Spleen (tissue), 11 donors: ENCODE measurements around the gene SHC2. TPM values are rescaled to one million over a fixed set of nuclear protein-coding genes. Genes with fewer than 3 reads are reported as not detected.
"Not testable (repeated sequence)": the region's sequence is repeated elsewhere in the genome, so short reads cannot be mapped to it uniquely, and the experiment has no call there.

Experiments used
- DNase-seq: peaks from one replicate; pipeline ENCODE4 v3.0.0-alpha.2; 2020
- H3K27ac ChIP-seq, 8 donors: fragments of 200-600 bp; sonication (generic) in 7 of 8; 1 replicate in 4 of 8; 2 replicates in 4 of 8; pipeline versions ENCODE4 v1.5.0 to v1.8.0; 2016 to 2021; ENCODE audit warnings: inconsistent platforms in 4 of 8, mild to moderate bottlenecking in 4 of 8, moderate library complexity in 1 of 8
- H3K27me3 ChIP-seq, 7 donors: fragments of 200-600 bp; sonication (generic) in 6 of 7; replicated peaks in 1 of 7; 1 replicate in 4 of 7; 2 replicates in 3 of 7; pipeline versions ENCODE4 v1.5.0 to v1.8.0; 2016 to 2021; ENCODE audit warnings: inconsistent platforms in 3 of 7, mild to moderate bottlenecking in 1 of 7
- H3K36me3 ChIP-seq, 6 donors: fragments of 200-600 bp; sonication (generic) in 5 of 6; 1 replicate in 4 of 6; 2 replicates in 2 of 6; pipeline versions ENCODE4 v1.5.0 to v1.8.0; 2016 to 2021; ENCODE audit warnings: inconsistent platforms in 2 of 6
- H3K4me1 ChIP-seq, 6 donors: fragments of 200-600 bp; sonication (generic) in 5 of 6; 1 replicate in 3 of 6; 2 replicates in 3 of 6; pipeline versions ENCODE4 v1.5.0 to v1.8.0; 2016 to 2021; ENCODE audit warnings: inconsistent platforms in 3 of 6
- H3K4me3 ChIP-seq, 8 donors: fragments of 200-600 bp; sonication (generic) in 7 of 8; 1 replicate in 4 of 8; 2 replicates in 4 of 8; pipeline versions ENCODE4 v1.5.0 to v1.8.0; 2016 to 2021; ENCODE audit warnings: inconsistent platforms in 4 of 8, mild to moderate bottlenecking in 4 of 8, moderate library complexity in 2 of 8
- H3K9me3 ChIP-seq, 8 donors: fragments of 200-600 bp; sonication (generic) in 7 of 8; 1 replicate in 4 of 8; 2 replicates in 4 of 8; pipeline versions ENCODE4 v1.5.0 to v1.8.0; 2016 to 2021; ENCODE audit warnings: inconsistent platforms in 4 of 8
- POLR2A ChIP-seq, 3 donors: fragments of 450-650 bp; IDR thresholded peaks; one replicate each; pipeline ENCODE4 v1.5.1; 2017; ENCODE audit warnings: antibody characterized with exemption in 3 of 3, mild to moderate bottlenecking in 1 of 3
- POLR2AphosphoS5 ChIP-seq, 3 donors: sonication (generic); formaldehyde crosslinking; IDR thresholded peaks; one replicate each; pipeline ENCODE4 v1.5.1; 2017; ENCODE audit warnings: antibody characterized with exemption in 3 of 3
- WGBS, 5 donors: extraction: QIAGEN DNeasy Blood & Tissue Kit in 3 of 5; methylation state at CpG; one replicate each; pipeline versions ENCODE4 v1.1.5 to v1.1.7; 2013 to 2018; 5-methylcytosine and 5-hydroxymethylcytosine counted together
- intact Hi-C: fragments of 100-400 bp; cut with DNase I; formaldehyde crosslinking; loops from one replicate; pipeline ENCODE4 v1.15.0; 2023; ENCODE audit warnings: low total_unique reads
- polyA plus RNA-seq, 3 donors: library from polyadenylated mRNA; stranded (reverse); fragments of 200-250 nt; gene quantifications; one replicate each; pipeline ENCODE4 v1.2.1, GENCODE V29; 2013
- total RNA-seq, 7 donors: library from RNA; depleted of rRNA in 3 of 7; stranded (reverse); fragments of >200 nt in 3 of 7; fragmentation: NEBNext Ultra II Directional in 4 of 7; extraction: Animal tissue kit (Norgen Biotek cat#: 25700) in 4 of 7; gene quantifications; one replicate each; pipeline versions ENCODE4 v1.1.0 to v1.2.1, GENCODE V29; 2016 to 2021
- TF ChIP-seq, protein P1 (sequence below), 11 experiments: fragments of 200-600 bp in 7 of 11; fragments of 450-650 bp in 4 of 11; sonication (generic) in 4 of 11; IDR thresholded peaks in 8 of 11; conservative IDR thresholded peaks in 3 of 11; 1 replicate in 7 of 11; 2 replicates in 4 of 11; pipeline versions ENCODE4 v1.4.0 to v1.8.0; 2016 to 2021; ENCODE audit warnings: antibody characterized with exemption in 11 of 11, inconsistent platforms in 4 of 11, mild to moderate bottlenecking in 1 of 11
- donor health status: healthy with polysubstance abuse.
- donor health status: DM: no; HTN: no; CAD: no; lungs with moderate emphysema.
- donor health status: DM: no; HTN: no; CAD: no.
- donor health status: Bipolar disorder and iron deficiency.
- donor health status: healthy.
- donor health status: DM: no; HTN: no; CAD: no.
- donor health status: DM: yes; HTN: yes; CAD: no.

Gene SHC2
- total and polyA plus RNA-seq, 10 donors, result 19.6 to 123 (median 45.2) TPM

DNA sequence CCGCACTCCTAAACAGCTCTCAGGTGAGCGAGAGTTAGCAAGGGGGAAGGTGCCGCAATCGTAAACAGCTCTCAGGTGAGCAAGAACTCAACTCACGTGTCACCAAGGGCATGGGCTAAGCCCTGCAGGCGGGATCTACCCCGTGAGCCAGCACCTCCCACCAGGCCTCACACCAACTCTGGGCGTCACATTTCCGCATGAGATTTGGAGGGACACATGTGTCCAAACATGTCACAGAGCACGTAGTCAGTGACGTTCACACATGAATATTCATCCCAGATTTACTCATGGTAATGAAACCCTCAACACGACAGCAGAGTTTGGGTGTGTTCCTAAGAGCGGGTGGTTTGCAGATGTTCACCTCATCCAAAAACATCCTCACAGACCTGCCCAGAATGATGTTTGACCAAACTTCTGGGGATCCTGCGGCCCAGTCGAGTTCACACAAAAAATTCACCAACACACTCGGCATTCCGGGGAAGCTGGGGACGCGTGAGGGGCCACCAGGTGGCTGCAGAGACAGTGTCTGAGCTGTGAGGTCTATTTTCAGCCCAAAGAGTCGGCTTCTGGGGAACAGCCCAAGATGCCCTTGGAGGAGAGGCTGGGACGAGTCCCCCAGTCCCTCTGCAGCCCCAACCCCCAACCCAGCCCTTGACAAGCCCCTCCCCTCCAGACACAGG is 71.4 kb downstream of the SHC2 start:
- Histone ChIP-seq H3K9me3 (peaks cover 0 to 11% (median 0%) of the 10 kb centered on the region in 8 donors), H3K4me3 (no peak overlapping the region), H3K27ac (no peak overlapping the region), H3K4me1 (no peaks in the 10 kb centered on the region), H3K27me3 (peaks cover 0 to 41% (median 4%) of the 10 kb centered on the region in 7 donors), H3K36me3 (no peaks in the 10 kb centered on the region)
- intact Hi-C loops, result no loop called here
- WGBS, 5 donors, result 63 to 79% (median 69%) methylated on average over 20 to 21 of the region's 21 CpGs
- DNase-seq, result peak; percentile 47
- TF ChIP-seq, protein P1, sequence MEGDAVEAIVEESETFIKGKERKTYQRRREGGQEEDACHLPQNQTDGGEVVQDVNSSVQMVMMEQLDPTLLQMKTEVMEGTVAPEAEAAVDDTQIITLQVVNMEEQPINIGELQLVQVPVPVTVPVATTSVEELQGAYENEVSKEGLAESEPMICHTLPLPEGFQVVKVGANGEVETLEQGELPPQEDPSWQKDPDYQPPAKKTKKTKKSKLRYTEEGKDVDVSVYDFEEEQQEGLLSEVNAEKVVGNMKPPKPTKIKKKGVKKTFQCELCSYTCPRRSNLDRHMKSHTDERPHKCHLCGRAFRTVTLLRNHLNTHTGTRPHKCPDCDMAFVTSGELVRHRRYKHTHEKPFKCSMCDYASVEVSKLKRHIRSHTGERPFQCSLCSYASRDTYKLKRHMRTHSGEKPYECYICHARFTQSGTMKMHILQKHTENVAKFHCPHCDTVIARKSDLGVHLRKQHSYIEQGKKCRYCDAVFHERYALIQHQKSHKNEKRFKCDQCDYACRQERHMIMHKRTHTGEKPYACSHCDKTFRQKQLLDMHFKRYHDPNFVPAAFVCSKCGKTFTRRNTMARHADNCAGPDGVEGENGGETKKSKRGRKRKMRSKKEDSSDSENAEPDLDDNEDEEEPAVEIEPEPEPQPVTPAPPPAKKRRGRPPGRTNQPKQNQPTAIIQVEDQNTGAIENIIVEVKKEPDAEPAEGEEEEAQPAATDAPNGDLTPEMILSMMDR (IDR thresholded peaks at IDR 0.05 in 8 of 11, conservative IDR thresholded peaks at IDR 0.05 in 3 of 11), result no peak
- TF ChIP-seq POLR2A (IDR thresholded peaks at IDR 0.05) (no peak), POLR2AphosphoS5 (IDR thresholded peaks at IDR 0.05) (no peak)

DNA sequence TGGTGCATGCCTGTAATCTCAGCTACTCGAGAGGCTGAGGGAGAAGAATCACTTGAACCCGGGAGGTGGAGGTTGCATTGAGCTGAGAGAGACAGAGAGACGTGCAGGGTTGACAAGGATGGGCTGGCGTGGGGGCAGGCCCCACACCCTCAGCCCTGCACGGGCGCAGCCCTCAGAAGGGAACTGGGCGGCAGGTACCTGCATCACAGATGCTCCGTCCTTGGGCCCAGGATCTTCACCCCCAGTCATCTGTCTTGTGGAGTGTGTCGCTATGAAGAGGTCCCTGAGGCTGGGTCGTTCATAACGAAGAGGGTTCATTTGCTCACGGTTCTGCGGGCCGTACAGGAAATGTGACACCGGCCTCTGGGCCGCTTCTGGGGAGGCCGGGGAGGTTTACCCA is 72.1 kb downstream of the SHC2 start:
- 77 to 87% (median 78%) methylated on average over 16 to 17 of the region's 17 CpGs for WGBS, 5 donors
- TF ChIP-seq POLR2A (IDR thresholded peaks at IDR 0.05) (no peak), POLR2AphosphoS5 (IDR thresholded peaks at IDR 0.05) (no peak)
- TF ChIP-seq, protein P1 (IDR thresholded peaks at IDR 0.05 in 8 of 11, conservative IDR thresholded peaks at IDR 0.05 in 3 of 11), result no peak

DNA sequence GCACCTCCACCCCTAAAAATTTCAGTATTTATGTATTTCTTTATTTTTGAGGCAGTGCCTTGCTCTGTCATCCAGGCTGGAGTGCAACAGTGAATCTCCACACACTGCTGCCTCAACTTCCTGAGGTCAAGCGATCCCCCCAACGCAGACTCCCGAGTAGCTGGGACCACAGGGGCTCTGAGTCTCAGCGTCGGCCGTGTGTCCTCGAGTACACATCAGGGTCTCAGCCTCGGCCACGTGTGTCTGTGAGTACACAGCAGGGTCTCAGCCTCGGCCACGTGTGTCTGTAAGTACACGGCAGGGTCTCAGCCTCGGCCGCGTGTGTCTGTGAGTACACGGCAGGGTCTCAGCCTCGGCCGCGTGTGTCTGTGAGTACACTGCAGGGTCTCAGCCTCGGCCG is 73.1 kb downstream of the SHC2 start:
- Histone ChIP-seq H3K9me3 (no peaks in the 10 kb centered on the region), H3K27ac (no peak overlapping the region), H3K4me3 (no peak overlapping the region), H3K27me3 (peaks cover 0 to 57% (median 13%) of the 10 kb centered on the region in 7 donors), H3K4me1 (peaks cover 0 to 7% (median 0%) of the 10 kb centered on the region in 6 donors), H3K36me3 (no peaks in the 10 kb centered on the region)
- intact Hi-C loops, result no loop called here
- no peak for DNase-seq
- TF ChIP-seq, protein P1 (IDR thresholded peaks at IDR 0.05 in 8 of 11, conservative IDR thresholded peaks at IDR 0.05 in 3 of 11), result no peak
- TF ChIP-seq POLR2A (IDR thresholded peaks at IDR 0.05) (no peak), POLR2AphosphoS5 (IDR thresholded peaks at IDR 0.05) (no peak)
- 84 to 88% (median 84%) methylated on average over 8 to 21 of the region's 21 CpGs for WGBS, 5 donors

More for the DNA sequence above, 72.1 kb downstream of the SHC2 start:
- Histone ChIP-seq H3K27ac (no peak overlapping the region), H3K4me3 (no peak overlapping the region), H3K27me3 (peaks cover 0 to 48% (median 9%) of the 10 kb centered on the region in 7 donors), H3K36me3 (no peaks in the 10 kb centered on the region), H3K9me3 (peaks cover 0 to 5% (median 0%) of the 10 kb centered on the region in 8 donors), H3K4me1 (peaks cover 0 to 6% (median 0%) of the 10 kb centered on the region in 6 donors)
- DNase-seq, result no peak
- intact Hi-C loops, result no loop called here

DNA sequence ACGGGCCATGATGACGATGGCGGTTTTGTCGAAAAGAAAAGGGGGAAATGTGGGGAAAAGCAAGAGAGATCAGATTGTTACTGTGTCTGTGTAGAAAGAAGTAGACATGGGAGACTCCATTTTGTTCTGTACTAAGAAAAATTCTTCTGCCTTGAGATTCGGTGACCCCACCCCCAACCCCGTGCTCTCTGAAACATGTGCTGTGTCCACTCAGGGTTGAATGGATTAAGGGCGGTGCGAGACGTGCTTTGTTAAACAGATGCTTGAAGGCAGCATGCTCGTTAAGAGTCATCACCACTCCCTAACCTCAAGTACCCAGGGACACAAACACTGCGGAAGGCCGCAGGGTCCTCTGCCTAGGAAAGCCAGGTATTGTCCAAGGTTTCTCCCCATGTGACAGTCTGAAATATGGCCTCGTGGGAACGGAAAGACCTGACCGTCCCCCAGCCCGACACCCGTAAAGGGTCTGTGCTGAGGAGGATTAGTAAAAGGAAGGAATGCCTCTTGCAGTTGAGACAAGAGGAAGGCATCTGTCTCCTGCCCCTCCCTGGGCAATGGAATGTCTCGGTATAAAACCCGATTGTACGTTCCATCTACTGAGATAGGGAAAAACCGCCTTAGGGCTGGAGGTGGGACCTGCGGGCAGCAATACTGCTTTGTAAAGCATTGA is 74.1 kb downstream of the SHC2 start:
- H3K4me1 ChIP-seq, H3K9me3 ChIP-seq, intact Hi-C loops, DNase-seq, H3K27ac ChIP-seq, H3K4me3 ChIP-seq, H3K36me3 ChIP-seq: not testable (repeated sequence)
- H3K27me3 ChIP-seq, result peaks cover 0 to 59% (median 13%) of the 10 kb centered on the region in 7 donors
- 17 to 32% (median 27%) methylated on average over 7 to 14 of the region's 22 CpGs for WGBS, 5 donors

DNA sequence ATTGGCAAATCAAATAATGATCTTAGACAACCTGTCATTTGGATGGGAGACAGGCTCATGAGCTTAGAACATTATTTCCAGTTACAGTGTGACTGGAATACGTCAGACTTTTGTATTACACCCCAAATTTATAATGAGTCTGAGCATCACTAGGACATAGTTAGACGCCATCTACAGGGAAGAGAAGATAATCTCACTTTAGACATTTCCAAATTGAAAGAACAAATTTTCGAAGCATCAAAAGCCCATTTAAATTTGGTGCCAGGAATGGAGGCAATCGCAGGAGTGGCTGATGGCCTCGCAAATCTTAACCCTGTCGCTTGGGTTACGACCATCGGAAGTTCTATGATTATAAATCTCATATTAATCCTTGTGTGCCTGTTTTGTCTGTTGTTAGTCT is 74.6 kb downstream of the SHC2 start:
- intact Hi-C loops, H3K36me3 ChIP-seq, DNase-seq, H3K4me1 ChIP-seq, H3K4me3 ChIP-seq, H3K27ac ChIP-seq, H3K9me3 ChIP-seq: not testable (repeated sequence)
- WGBS, 5 donors, result 57 to 78% (median 69%) methylated on average over 8 of the region's 8 CpGs
- H3K27me3 ChIP-seq, result peaks cover 0 to 59% (median 13%) of the 10 kb centered on the region in 7 donors
